GM12878 (cell line): ENCODE measurements around the gene MAGIX. TPM values are rescaled to one million over a fixed set of nuclear protein-coding genes. Genes with fewer than 3 reads are reported as not detected.

ENCODE experiments used
- NR2F1 ChIP-seq: fragments of 450-650 bp; conservative IDR thresholded peaks from 2 replicates; pipeline ENCODE4 v1.6.1; 2017; ENCODE audit warnings: mild to moderate bottlenecking
- POLR2AphosphoS5 ChIP-seq: IDR thresholded peaks from 2 replicates; pipeline ENCODE4 v1.6.1; 2011; ENCODE audit warnings: mild to moderate bottlenecking, low read length, inconsistent platforms
- polyA plus RNA-seq, 11 experiments: library from polyadenylated mRNA; depleted of rRNA in 4 of 11; unstranded in 6 of 11; stranded (reverse) in 5 of 11; fragments of >200 nt; fragmentation: Nextera tagmentation in 4 of 11; fragmentation: Illumina TruSeq in 1 of 11; extraction: Ambion mirVana in 4 of 11; extraction: Trizol in 1 of 11; gene quantifications; 1 replicate in 1 of 11; 2 replicates in 10 of 11; pipeline versions ENCODE4 v1.2.1 to v1.2.3, GENCODE V29; 2011 to 2016; ENCODE audit warnings: inconsistent platforms in 2 of 11, missing spikeins in 2 of 11, low read depth in 1 of 11
- total RNA-seq, 4 experiments: library from RNA; depleted of rRNA in 3 of 4; stranded (reverse); fragments of >200 nt in 3 of 4; fragmentation: Illumina TruSeq in 1 of 4; extraction: Trizol in 1 of 4; gene quantifications; 2 replicates each; pipeline versions ENCODE4 v1.2.1 to v1.2.3, GENCODE V29; 2013 to 2021
- TF ChIP-seq, protein P1 (sequence below): fragments of 450-650 bp; IDR thresholded peaks from 2 replicates; pipeline ENCODE4 v1.6.1; 2017; ENCODE audit warnings: antibody characterized with exemption, mild to moderate bottlenecking, moderate library complexity
- TF ChIP-seq, protein P2 (sequence below): IDR thresholded peaks from 2 replicates; pipeline ENCODE4 v1.6.1; 2012; ENCODE audit warnings: mild to moderate bottlenecking, low read depth, low read length
- TF ChIP-seq, protein P3 (sequence below): fragments of 150-350 bp; IDR thresholded peaks from 2 replicates; pipeline ENCODE4 v1.6.1; 2014; ENCODE audit warnings: mild to moderate bottlenecking, low read depth, low read length
- TF ChIP-seq, protein P4 (sequence below): fragments of 450-650 bp; IDR thresholded peaks from 2 replicates; pipeline ENCODE4 v1.6.1; 2016; ENCODE audit warnings: mild to moderate bottlenecking
- TF ChIP-seq, protein P5 (sequence below): fragments of 450-650 bp; IDR thresholded peaks from 2 replicates; pipeline ENCODE4 v1.6.1; 2016; ENCODE audit warnings: mild to moderate bottlenecking, moderate library complexity, borderline replicate concordance
- TF ChIP-seq, protein P6 (sequence below): fragments of 450-650 bp; IDR thresholded peaks from 2 replicates; pipeline ENCODE4 v1.6.1; 2017; ENCODE audit warnings: mild to moderate bottlenecking, moderate library complexity

Gene MAGIX
- total and polyA plus RNA-seq, 10 of the 15 experiments (the other 5 are each of a cell fraction or from before 2014, with no cell fraction given): 0.03 to 2.5 (median 0.82) TPM

DNA sequence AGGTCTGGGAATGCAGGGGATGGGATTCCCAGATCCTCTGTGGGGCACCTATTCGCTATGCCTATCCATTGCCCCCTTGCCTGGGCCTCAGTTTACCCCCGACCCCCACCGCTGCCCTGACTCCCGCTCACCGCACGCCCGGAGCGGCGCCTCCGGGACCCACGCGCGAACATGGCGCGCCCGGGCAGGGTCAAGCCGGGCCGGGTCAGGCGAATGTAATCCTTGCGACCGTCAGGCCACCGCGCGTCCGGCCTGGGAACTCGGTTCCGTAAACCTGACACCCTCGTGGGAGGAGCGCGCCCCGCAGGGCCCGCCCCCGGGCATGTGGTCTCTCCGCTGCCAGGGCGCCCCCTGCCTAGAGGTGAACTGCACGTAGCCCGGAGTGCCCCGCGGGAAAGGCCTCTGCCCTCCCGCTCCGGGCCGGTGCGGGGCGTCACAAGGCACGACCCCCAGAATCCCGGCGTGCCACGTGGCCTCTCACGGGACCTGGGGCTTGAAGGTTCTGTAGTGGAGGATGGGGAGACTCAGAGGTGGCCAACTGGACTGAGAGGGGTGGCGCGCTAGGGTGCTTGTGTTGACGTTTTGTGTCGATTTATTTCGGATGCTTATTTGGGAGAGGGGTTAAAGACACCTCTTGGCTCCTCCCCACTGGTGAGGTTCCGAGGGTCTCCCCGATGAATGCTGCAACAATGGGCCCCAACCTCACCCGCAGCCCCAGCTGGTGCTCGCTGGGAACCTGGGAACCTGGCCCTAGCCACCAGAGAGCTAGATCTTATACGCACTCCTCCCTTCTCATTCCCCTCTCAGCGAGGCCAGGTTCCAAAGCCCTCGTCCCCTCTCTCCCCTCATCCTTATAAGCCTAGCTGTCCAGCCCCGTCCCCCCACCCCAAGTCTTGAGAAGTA is 23.8 kb downstream of the MAGIX start, which contains the start of gene PRICKLE3 (continued):
- TF ChIP-seq, protein P1, sequence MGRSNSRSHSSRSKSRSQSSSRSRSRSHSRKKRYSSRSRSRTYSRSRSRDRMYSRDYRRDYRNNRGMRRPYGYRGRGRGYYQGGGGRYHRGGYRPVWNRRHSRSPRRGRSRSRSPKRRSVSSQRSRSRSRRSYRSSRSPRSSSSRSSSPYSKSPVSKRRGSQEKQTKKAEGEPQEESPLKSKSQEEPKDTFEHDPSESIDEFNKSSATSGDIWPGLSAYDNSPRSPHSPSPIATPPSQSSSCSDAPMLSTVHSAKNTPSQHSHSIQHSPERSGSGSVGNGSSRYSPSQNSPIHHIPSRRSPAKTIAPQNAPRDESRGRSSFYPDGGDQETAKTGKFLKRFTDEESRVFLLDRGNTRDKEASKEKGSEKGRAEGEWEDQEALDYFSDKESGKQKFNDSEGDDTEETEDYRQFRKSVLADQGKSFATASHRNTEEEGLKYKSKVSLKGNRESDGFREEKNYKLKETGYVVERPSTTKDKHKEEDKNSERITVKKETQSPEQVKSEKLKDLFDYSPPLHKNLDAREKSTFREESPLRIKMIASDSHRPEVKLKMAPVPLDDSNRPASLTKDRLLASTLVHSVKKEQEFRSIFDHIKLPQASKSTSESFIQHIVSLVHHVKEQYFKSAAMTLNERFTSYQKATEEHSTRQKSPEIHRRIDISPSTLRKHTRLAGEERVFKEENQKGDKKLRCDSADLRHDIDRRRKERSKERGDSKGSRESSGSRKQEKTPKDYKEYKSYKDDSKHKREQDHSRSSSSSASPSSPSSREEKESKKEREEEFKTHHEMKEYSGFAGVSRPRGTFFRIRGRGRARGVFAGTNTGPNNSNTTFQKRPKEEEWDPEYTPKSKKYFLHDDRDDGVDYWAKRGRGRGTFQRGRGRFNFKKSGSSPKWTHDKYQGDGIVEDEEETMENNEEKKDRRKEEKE: no peak
- TF ChIP-seq, protein P2, sequence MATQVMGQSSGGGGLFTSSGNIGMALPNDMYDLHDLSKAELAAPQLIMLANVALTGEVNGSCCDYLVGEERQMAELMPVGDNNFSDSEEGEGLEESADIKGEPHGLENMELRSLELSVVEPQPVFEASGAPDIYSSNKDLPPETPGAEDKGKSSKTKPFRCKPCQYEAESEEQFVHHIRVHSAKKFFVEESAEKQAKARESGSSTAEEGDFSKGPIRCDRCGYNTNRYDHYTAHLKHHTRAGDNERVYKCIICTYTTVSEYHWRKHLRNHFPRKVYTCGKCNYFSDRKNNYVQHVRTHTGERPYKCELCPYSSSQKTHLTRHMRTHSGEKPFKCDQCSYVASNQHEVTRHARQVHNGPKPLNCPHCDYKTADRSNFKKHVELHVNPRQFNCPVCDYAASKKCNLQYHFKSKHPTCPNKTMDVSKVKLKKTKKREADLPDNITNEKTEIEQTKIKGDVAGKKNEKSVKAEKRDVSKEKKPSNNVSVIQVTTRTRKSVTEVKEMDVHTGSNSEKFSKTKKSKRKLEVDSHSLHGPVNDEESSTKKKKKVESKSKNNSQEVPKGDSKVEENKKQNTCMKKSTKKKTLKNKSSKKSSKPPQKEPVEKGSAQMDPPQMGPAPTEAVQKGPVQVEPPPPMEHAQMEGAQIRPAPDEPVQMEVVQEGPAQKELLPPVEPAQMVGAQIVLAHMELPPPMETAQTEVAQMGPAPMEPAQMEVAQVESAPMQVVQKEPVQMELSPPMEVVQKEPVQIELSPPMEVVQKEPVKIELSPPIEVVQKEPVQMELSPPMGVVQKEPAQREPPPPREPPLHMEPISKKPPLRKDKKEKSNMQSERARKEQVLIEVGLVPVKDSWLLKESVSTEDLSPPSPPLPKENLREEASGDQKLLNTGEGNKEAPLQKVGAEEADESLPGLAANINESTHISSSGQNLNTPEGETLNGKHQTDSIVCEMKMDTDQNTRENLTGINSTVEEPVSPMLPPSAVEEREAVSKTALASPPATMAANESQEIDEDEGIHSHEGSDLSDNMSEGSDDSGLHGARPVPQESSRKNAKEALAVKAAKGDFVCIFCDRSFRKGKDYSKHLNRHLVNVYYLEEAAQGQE: no peak
- TF ChIP-seq, protein P3, sequence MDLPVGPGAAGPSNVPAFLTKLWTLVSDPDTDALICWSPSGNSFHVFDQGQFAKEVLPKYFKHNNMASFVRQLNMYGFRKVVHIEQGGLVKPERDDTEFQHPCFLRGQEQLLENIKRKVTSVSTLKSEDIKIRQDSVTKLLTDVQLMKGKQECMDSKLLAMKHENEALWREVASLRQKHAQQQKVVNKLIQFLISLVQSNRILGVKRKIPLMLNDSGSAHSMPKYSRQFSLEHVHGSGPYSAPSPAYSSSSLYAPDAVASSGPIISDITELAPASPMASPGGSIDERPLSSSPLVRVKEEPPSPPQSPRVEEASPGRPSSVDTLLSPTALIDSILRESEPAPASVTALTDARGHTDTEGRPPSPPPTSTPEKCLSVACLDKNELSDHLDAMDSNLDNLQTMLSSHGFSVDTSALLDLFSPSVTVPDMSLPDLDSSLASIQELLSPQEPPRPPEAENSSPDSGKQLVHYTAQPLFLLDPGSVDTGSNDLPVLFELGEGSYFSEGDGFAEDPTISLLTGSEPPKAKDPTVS: no peak
- TF ChIP-seq, protein P4, sequence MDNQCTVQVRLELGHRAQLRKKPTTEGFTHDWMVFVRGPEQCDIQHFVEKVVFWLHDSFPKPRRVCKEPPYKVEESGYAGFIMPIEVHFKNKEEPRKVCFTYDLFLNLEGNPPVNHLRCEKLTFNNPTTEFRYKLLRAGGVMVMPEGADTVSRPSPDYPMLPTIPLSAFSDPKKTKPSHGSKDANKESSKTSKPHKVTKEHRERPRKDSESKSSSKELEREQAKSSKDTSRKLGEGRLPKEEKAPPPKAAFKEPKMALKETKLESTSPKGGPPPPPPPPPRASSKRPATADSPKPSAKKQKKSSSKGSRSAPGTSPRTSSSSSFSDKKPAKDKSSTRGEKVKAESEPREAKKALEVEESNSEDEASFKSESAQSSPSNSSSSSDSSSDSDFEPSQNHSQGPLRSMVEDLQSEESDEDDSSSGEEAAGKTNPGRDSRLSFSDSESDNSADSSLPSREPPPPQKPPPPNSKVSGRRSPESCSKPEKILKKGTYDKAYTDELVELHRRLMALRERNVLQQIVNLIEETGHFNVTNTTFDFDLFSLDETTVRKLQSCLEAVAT: peak; percentile 97
- TF ChIP-seq POLR2AphosphoS5 (0 out of 2 replicates have a peak, but pooled peaks have one; percentile 38), NR2F1 (peak; percentile 75; the same call in 1 of the 2 replicates)
- TF ChIP-seq, protein P5, sequence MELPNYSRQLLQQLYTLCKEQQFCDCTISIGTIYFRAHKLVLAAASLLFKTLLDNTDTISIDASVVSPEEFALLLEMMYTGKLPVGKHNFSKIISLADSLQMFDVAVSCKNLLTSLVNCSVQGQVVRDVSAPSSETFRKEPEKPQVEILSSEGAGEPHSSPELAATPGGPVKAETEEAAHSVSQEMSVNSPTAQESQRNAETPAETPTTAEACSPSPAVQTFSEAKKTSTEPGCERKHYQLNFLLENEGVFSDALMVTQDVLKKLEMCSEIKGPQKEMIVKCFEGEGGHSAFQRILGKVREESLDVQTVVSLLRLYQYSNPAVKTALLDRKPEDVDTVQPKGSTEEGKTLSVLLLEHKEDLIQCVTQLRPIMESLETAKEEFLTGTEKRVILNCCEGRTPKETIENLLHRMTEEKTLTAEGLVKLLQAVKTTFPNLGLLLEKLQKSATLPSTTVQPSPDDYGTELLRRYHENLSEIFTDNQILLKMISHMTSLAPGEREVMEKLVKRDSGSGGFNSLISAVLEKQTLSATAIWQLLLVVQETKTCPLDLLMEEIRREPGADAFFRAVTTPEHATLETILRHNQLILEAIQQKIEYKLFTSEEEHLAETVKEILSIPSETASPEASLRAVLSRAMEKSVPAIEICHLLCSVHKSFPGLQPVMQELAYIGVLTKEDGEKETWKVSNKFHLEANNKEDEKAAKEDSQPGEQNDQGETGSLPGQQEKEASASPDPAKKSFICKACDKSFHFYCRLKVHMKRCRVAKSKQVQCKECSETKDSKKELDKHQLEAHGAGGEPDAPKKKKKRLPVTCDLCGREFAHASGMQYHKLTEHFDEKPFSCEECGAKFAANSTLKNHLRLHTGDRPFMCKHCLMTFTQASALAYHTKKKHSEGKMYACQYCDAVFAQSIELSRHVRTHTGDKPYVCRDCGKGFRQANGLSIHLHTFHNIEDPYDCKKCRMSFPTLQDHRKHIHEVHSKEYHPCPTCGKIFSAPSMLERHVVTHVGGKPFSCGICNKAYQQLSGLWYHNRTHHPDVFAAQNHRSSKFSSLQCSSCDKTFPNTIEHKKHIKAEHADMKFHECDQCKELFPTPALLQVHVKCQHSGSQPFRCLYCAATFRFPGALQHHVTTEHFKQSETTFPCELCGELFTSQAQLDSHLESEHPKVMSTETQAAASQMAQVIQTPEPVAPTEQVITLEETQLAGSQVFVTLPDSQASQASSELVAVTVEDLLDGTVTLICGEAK: 0 out of 2 replicates have a peak, but pooled peaks have one; percentile 16
- TF ChIP-seq, protein P6, sequence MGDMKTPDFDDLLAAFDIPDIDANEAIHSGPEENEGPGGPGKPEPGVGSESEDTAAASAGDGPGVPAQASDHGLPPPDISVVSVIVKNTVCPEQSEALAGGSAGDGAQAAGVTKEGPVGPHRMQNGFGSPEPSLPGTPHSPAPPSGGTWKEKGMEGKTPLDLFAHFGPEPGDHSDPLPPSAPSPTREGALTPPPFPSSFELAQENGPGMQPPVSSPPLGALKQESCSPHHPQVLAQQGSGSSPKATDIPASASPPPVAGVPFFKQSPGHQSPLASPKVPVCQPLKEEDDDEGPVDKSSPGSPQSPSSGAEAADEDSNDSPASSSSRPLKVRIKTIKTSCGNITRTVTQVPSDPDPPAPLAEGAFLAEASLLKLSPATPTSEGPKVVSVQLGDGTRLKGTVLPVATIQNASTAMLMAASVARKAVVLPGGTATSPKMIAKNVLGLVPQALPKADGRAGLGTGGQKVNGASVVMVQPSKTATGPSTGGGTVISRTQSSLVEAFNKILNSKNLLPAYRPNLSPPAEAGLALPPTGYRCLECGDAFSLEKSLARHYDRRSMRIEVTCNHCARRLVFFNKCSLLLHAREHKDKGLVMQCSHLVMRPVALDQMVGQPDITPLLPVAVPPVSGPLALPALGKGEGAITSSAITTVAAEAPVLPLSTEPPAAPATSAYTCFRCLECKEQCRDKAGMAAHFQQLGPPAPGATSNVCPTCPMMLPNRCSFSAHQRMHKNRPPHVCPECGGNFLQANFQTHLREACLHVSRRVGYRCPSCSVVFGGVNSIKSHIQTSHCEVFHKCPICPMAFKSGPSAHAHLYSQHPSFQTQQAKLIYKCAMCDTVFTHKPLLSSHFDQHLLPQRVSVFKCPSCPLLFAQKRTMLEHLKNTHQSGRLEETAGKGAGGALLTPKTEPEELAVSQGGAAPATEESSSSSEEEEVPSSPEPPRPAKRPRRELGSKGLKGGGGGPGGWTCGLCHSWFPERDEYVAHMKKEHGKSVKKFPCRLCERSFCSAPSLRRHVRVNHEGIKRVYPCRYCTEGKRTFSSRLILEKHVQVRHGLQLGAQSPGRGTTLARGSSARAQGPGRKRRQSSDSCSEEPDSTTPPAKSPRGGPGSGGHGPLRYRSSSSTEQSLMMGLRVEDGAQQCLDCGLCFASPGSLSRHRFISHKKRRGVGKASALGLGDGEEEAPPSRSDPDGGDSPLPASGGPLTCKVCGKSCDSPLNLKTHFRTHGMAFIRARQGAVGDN: peak; percentile 42; the same call in 1 of the 2 replicates
